ENCODE measurements around the gene KRT84.

KRT84 gene

GRCh38 chr12:52355176-52355575 lies 30.3 kb downstream of the KRT84 start:
- no peak for TF ChIP-seq CTCF (IDR thresholded peaks at IDR 0.05; ENCODE audit: control insufficient read depth, insufficient read depth, low read depth, low read length, missing control alignments)
- no peak for DNase-seq (ENCODE audit: low read depth)
- no peak overlapping the region for H3K4me3 ChIP-seq (ENCODE audit: control insufficient read depth, low read depth, low read length)

GRCh38 chr12:52354200-52354599 lies 31.3 kb downstream of the KRT84 start:
- no peak for DNase-seq (ENCODE audit: low read depth)
- TF ChIP-seq CTCF (IDR thresholded peaks at IDR 0.05; ENCODE audit: control insufficient read depth, insufficient read depth, low read depth, low read length, missing control alignments), result no peak
- no peak overlapping the region for H3K4me3 ChIP-seq (ENCODE audit: control insufficient read depth, low read depth, low read length)

- TF ChIP-seq CTCF (IDR thresholded peaks at IDR 0.05; ENCODE audit: control insufficient read depth, insufficient read depth, low read depth, low read length, missing control alignments), result no peak
- DNase-seq (ENCODE audit: low read depth), result no peak
- no peak overlapping the region for H3K4me3 ChIP-seq (ENCODE audit: control insufficient read depth, low read depth, low read length)
These were observed 31.7 kb downstream of the KRT84 start for GRCh38 chr12:52353766-52354165.

GRCh38 chr12:52352951-52353350 lies 32.5 kb downstream of the KRT84 start:
- no peak for DNase-seq (ENCODE audit: low read depth)
- H3K4me3 ChIP-seq (ENCODE audit: control insufficient read depth, low read depth, low read length), result no peak overlapping the region
- TF ChIP-seq CTCF (IDR thresholded peaks at IDR 0.05; ENCODE audit: control insufficient read depth, insufficient read depth, low read depth, low read length, missing control alignments), result no peak

GRCh38 chr12:52351196-52352059 lies 34.0 kb downstream of the KRT84 start:
- TF ChIP-seq CTCF (IDR thresholded peaks at IDR 0.05; ENCODE audit: control insufficient read depth, insufficient read depth, low read depth, low read length, missing control alignments), result no peak
- H3K4me3 ChIP-seq (ENCODE audit: control insufficient read depth, low read depth, low read length), result no peak overlapping the region
- no peak for DNase-seq (ENCODE audit: low read depth)

GRCh38 chr12:52350786-52351185 lies 34.7 kb downstream of the KRT84 start:
- DNase-seq (ENCODE audit: low read depth), result no peak
- no peak for TF ChIP-seq CTCF (IDR thresholded peaks at IDR 0.05; ENCODE audit: control insufficient read depth, insufficient read depth, low read depth, low read length, missing control alignments)
- no peak overlapping the region for H3K4me3 ChIP-seq (ENCODE audit: control insufficient read depth, low read depth, low read length)
